NCI-H1417 treated with DMSO at 0.1 percent for 48 hours (cell line): Measurements from ENCODE around the gene ZNF74.

Experiments used
- DNase-seq: peaks from one replicate; lab custom pipeline; 2025; lab: John Stamatoyannopoulos, UW

ZNF74 gene

GRCh38 chr22:20432244-20432686 is 38.3 kb downstream of the ZNF74 start:
- DNase-seq = no peak

DNA sequence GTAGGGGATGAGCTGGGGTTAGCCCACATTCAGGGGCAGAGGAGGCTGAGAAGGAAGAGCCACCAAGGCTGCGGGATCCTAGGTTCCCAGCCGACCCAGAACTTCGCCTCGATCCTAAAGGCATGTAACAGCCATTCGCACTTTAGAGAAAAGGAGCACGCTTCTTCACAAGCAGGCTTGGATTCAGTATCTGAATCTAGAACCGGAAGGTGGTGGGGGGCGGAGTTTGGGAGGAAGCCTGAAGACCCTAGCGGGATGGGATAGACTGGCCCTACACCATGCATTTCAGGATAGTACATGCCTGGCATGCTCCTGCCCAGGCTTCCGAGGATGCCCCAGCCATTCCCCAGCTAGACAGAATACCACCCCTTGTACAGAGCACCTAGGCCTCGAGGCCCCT is 39.2 kb downstream of the ZNF74 start:
- no peak for DNase-seq

GRCh38 chr22:20433686-20434241 is 39.8 kb downstream of the ZNF74 start:
- no peak for DNase-seq

GRCh38 chr22:20434264-20434751 is 40.4 kb downstream of the ZNF74 start:
- no peak for DNase-seq

DNA sequence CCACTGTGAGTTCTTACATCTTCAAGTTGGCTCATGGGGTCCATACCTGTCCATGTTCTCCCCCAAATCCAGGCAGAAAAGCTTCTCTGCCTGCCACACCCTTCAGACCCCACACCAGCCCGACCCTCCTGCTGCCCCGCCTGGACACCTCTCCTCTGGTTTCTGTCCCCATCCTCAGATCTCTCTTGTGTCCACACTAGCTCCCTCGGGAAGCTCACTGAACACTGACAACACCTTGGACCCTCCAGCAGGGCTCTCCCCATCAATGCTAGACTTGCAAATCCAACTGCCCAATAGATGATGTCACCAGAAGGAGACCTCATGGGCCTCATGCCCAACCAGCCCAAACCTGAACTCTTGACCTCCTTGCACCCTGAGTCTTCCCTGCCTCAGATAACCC is 40.8 kb downstream of the ZNF74 start:
- no peak for DNase-seq

DNA sequence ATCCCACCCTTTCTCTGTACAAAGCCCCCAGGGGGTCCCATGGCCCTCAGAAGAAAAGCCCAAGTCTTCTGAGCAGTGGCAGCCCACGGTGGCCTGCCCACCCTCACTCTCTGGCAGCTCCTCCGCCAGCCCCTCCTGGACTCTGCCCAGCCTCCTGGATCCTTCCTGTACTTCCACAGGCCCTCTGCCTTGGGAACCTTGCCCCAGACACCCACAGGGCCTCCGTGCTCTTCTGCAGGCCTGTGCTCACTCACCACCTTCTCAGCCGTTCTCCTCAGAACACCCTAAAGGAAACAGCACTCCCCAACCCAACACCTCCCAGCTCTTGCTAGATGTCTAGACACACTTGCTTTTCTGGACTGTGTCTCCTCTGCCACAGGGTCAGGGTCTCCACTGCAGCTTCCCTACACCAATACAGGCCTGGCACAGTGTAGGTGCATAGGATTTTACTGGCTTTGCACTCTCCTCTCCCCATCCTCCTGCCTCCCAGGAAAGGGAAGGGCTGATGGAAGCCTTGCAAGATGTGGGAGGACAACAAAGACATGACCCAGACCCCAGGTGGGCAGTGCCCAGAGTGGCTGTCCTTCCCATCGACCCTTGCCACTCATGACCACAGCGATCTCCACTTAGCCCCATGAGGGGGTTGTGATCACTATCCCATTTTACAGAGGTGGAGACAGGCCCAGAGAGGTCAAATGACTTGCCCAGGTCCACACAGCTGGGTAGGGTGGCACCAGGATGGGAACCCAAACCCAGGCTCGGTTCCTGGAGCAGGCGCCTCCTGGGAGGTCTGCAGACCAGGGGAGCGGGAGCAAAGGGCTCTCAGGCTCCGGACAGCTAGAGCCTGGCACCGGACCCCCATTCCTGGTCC is 41.7 kb downstream of the ZNF74 start:
- no peak for DNase-seq

DNA sequence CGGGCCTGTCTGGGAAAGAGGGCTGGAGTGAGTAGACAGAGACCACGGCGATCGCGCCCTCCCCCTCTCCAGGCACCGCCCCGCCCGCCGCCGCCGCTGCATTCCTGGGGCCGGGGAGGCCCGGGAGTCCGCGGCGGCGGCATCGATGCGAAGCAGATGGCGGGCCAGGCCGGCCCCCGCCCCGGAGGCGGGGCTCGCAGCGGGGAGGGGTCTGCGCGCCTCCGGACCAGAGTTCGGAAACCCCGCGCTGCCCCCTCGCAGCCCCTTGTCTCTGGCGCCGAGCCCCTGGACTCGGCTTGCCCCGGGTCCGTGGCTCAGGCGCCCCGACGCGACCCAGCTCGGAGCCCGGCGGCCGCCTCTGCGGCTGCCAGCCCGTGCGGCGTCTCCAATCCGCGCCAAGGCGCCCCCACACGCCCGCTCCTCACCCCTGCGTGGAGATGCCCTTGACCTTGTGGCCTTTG is 42.4 kb downstream of the ZNF74 start:
- DNase-seq = no peak

DNA sequence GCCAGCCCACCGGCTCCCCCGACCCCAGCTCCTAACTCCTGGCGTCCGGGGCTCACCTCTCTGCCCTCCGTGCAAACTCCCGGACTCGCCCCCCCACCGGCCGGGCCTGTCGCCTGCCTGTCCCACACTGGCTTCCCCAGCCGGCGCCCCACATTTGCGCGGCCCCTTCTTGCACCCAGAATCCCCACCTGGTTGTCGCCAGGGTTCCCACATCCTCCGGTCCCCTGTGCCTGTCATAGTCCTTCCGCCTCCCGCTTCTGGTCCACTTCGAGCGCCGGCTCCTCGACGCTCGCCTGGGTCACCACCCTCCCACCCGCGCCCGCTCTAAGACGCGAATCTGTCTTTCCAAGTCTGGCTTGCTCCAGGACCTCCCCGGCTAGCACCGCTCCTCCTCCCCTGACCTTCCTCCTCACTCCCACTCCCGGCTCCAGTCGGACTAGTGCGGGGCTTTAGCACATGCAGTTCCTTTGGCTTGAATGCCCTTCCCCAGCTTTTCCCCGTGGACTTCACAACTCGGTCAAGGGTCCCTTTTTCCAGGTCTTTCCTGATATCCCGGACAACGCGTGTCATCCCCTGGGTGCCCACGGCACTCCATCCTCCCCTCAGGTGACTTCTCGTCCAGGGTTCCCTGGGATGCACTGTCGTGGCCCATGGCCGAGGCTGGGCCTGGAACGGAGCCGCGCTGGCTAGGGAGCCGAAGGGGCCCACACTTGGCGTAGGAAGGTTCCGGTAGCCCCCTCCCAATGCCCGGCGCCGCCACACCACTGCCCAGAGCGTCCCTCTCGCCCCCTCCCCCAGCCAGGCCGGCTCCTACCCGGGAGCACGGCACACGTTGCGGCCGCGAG is 43.0 kb downstream of the ZNF74 start:
- no peak for DNase-seq

DNA sequence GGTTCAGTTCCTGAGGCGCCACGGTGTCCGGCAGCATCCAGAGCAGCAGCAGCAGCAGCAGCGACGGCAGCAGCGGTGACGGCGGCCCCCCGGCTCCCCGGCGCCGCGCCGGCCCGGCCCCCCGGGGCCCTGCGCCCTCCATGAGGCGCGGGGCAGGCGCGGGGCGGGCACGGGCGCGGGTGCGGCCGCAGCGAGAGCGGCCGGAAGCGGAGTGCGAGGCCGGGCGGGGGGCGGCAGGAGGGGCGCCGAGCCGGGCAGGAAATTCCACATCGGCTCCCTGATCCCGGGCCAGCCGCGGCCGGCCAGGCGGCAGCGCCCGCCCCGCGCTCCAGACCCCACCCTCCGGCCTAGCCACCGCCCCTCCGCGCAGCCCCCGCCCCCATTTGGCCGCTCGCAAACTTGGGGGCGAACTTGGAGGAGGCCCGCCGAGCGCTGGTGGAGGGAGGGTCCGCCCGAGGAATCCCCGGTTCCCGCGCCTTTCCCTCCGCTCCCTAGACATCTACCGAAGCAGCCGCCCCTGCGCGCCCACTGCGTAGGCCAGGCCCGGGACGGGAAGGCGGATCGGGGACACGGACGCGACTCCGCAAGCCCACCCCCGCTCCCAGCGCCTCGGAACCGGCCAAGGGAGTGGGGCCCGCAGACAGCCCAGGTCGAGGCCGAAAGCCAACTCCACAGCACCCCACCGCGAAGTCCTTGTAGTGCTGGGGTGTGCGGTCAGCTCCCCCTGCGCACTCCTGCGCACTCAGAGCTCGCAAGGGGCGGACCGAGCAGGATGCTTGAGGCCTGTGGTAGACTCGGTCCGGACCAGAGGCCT is 43.9 kb downstream of the ZNF74 start, which contains the start of gene SCARF2:
TSS of gene SCARF2 (minus strand) at position 213 of the 814 bp plus-strand sequence. CDS start at position 142, 71 bp downstream.
- no peak for DNase-seq

- DNase-seq = no peak
These were observed 44.4 kb downstream of the ZNF74 start for GRCh38 chr22:20438427-20438677.

DNA sequence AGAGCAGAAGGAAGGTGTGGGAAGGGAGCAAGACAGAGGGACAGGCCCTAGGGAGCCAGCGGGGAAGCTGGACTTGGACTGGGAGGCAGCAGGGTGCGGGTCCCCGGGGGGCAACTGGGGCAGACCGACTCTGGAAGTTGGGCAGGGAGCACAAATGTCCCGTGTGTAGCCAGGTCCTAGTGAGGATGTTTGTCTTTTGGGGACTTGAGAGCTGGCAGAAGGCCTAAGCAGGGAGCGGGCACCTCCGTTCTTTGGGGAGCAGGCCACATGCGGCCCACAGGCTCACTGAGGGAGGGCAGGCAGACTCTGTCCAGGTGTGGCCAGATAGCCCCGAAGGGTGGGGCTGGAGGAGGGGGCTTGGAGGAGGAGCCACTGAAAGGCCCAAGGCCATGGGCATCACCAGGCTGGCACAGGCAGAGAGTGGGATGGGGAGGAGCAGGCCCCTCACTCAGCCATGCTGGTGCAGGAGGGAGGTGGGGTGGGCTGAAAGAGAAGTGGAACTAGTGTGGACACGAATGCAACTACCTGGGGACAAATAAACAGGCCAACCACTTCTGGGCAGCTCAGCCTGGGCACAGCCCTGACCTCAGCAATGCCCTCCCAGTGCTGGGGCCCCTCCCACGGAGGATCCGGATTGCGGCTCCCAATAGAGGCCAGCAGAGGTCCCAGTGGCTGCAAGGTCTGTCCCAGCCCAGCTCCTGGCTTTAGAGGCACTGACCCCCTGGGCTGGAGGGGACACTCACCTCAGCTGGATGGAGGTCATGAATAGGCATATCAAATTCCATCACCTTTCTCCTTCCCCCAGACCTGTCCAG is 44.9 kb downstream of the ZNF74 start:
- DNase-seq = no peak

GRCh38 chr22:20439556-20439927 is 45.6 kb downstream of the ZNF74 start:
- DNase-seq = no peak

DNA sequence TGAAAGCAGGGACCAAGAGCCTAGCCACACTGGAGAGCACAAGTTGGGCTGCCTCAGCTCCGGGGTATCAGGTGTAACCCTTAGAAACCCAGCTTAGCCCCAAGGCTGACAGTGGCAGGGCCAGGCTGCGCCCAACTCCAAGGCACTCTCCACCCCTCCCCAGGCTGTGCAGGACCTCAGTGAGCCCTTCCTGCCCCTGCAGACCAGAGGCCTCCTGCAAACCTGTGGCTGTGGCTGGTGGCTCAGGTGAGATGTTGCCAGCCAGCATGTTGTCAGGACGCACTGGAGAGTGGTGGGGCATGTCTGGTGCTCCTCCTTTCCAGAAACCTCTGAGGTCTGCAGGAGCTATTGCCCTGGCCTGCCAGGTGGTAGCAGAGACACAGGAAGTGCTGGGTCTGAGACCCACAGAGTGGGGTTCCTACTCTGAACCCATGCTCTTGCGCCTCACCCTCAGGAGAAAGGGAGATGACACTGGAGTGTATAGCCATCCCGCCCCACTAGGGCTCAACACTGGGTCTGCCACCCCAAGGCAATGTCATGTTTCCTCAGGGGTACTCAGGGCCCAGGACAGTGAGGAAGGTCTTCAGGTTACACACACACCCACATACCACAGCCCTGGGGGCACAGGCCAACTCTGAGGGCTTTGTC is 46.1 kb downstream of the ZNF74 start:
- DNase-seq = no peak

DNA sequence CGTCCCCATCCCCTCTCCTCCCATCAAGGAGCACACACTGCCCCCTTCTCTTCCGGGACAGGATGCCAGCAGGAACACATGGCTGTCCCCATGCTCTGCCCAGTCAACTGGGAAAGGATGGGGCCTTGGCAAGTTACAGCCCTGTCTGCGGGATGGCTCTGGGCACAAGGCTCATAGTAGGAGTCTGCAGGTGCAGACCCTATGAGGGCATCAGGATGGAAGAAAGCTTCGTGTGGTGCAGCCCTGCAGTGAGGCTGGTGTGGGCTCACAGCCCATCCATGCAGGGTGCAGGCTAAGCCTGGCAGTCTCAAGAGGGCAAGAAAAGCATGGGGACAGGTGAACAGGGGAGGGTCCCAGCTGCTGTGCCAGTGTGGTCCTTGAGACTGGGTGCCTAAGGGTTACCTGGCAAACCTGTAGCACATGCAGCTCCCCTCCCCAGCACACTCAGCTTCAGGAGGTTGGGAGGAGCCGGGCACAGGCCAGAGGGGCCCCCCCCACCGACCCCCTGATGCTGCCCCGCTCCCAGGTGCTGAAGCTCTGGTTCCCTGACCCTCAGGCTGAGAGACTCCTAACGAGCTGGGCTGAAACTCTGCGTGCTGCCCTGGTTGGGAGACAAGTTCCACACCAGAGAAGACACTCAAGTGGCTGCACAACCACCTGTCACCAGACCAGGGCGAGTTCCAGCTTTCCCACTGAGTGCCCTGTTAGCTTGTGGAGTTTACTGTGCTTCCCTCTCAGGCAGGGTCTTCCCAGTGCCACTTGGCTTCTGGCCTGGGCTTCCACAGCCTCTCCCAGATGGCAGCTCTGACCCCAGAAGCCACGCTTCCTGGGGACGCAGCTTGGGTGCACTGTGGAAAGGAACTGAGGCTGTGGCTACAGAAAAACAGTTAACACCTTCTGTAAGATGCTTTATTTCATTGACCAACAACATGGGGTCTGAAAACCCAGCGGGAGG is 47.0 kb downstream of the ZNF74 start:
- no peak for DNase-seq

- no peak for DNase-seq
These were observed 47.9 kb downstream of the ZNF74 start for GRCh38 chr22:20441631-20442484.

DNA sequence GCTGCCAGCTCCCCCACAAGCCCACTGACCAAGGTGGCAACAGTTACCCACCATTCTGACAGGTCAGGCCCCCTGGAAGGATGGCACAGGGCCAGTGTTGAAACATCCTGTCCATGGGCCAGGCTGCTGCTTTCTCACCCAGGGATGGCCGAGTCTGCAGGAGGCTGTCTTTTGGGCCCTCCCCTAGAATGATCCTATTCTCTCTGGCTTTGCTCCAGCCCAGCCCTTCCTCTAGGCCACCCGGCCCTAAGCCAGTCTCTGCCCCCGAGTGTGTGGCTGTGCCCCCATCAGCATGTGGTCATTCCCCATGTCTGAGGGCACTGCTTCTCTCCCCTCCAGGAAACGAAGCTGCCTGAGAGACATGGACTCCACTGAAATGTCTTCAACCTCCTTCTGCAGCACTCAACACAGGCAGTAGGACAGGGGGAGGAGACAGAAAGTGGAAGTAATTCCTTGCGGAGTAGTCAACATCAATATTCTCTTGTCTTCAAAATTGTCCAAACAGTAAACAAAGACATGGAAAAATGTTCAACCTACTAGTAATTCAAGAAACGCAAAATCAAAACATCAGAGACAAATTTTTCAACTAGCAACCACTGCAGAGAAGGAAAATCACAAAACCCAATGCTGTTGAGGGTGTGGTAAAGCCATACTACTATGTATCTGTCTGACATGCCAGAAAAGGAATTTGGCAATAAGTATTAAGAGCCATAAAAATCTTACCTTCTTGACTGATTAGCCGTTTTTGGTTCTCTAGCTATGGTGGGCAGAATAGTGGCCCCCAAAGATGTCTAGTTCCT is 48.7 kb downstream of the ZNF74 start:
- DNase-seq = no peak

- no peak for DNase-seq
These were observed 50.4 kb downstream of the ZNF74 start for GRCh38 chr22:20444325-20444724.
